Measurements from ENCODE around the gene TRAPPC6A.
"Not testable (repeated sequence)": the region's sequence is repeated elsewhere in the genome, so short reads cannot be mapped to it uniquely, and the experiment has no call there.

DNA sequence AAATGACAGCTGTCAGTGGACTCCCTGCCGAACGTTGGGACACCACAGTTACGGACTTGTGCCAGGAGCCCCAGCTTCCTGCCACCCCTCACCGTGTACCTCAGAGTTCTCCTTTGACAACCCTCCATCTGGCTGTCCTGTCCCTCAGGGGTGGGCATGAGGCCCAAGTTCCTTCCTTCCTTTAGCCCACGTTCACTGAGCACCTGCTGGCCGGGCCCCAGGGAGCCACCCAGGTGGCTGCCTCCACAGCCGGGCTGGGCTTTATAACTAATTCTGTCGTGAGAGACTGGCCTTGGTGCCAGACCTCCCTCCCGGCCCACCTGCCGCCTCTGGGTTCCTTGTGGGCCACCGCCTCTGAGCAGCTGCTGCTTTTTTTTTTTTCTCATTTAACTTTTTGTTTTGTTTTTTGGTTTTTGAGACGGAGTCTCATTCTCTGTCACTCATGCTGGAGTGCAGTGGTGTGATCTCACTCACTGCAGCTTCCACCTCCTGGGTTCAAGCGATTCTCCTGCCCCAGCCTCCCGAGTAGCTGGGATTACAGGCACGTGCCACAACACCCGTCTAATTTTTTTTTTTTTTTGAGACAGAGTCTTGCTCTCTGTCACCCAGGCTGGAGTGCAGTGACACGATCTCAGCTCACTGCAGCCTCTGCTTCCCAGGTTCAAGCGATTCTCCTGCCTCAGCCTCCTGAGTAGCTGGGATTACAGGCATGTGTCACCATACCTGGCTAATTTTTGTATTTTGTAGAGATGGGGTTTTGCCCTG, 59.3 kb downstream of the TRAPPC6A start:
- not testable (repeated sequence) for TF ChIP-seq POLR2A (IDR thresholded peaks at IDR 0.05); EP300 (IDR thresholded peaks at IDR 0.05; ENCODE audit: low read depth)
- TF ChIP-seq, protein P1, sequence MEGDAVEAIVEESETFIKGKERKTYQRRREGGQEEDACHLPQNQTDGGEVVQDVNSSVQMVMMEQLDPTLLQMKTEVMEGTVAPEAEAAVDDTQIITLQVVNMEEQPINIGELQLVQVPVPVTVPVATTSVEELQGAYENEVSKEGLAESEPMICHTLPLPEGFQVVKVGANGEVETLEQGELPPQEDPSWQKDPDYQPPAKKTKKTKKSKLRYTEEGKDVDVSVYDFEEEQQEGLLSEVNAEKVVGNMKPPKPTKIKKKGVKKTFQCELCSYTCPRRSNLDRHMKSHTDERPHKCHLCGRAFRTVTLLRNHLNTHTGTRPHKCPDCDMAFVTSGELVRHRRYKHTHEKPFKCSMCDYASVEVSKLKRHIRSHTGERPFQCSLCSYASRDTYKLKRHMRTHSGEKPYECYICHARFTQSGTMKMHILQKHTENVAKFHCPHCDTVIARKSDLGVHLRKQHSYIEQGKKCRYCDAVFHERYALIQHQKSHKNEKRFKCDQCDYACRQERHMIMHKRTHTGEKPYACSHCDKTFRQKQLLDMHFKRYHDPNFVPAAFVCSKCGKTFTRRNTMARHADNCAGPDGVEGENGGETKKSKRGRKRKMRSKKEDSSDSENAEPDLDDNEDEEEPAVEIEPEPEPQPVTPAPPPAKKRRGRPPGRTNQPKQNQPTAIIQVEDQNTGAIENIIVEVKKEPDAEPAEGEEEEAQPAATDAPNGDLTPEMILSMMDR (IDR thresholded peaks at IDR 0.05) = not testable (repeated sequence)

All from transverse colon (tissue), 3 donors.